NOMO-1 treated with dmso at 0.1 percent for 144 hours (cell line): ENCODE results near the gene DNAI4.
"Not testable (repeated sequence)": the region's sequence is repeated elsewhere in the genome, so short reads cannot be mapped to it uniquely, and the experiment has no call there.

ENCODE experiments used
- DNase-seq: peaks from one replicate; lab custom pipeline; 2025; ENCODE audit not compliant: unreplicated experiment; lab: John Stamatoyannopoulos, UW

The DNAI4 gene

GRCh38 chr1:66848193-66848592 lies 76.5 kb downstream of the DNAI4 start:
- DNase-seq = no peak

GRCh38 chr1:66840929-66841328 lies 83.7 kb downstream of the DNAI4 start:
- no peak for DNase-seq

- no peak for DNase-seq
These were observed 89.7 kb downstream of the DNAI4 start for GRCh38 chr1:66834926-66835325.

- no peak for DNase-seq
These were observed 91.5 kb downstream of the DNAI4 start for GRCh38 chr1:66833112-66833511.

GRCh38 chr1:66831529-66832239 lies 93.0 kb downstream of the DNAI4 start:
- DNase-seq = no peak

GRCh38 chr1:66824771-66825170 lies 99.9 kb downstream of the DNAI4 start:
- no peak for DNase-seq

GRCh38 chr1:66809736-66810326 lies 114.8 kb downstream of the DNAI4 start:
- DNase-seq = no peak

GRCh38 chr1:66809245-66809644 lies 115.4 kb downstream of the DNAI4 start:
- no peak for DNase-seq

GRCh38 chr1:66795839-66796238 lies 128.8 kb downstream of the DNAI4 start:
- not testable (repeated sequence) for DNase-seq

- DNase-seq = no peak
These were observed 132.7 kb downstream of the DNAI4 start for GRCh38 chr1:66791621-66792610.

GRCh38 chr1:66788231-66788939 lies 136.3 kb downstream of the DNAI4 start:
- no peak for DNase-seq

- no peak for DNase-seq
These were observed 137.0 kb downstream of the DNAI4 start for GRCh38 chr1:66787641-66788040.

GRCh38 chr1:66785800-66786199 lies 138.9 kb downstream of the DNAI4 start:
- DNase-seq = not testable (repeated sequence)

GRCh38 chr1:66779475-66780078 lies 145.1 kb downstream of the DNAI4 start:
- no peak for DNase-seq

- DNase-seq = no peak
These were observed 145.7 kb downstream of the DNAI4 start for GRCh38 chr1:66778969-66779368.

- DNase-seq = no peak
These were observed 146.4 kb downstream of the DNAI4 start for GRCh38 chr1:66778266-66778665.

GRCh38 chr1:66777831-66778230 lies 146.8 kb downstream of the DNAI4 start:
- DNase-seq = no peak

GRCh38 chr1:66775646-66776045 lies 149.0 kb downstream of the DNAI4 start:
- DNase-seq = no peak

GRCh38 chr1:66774438-66774837 lies 150.2 kb downstream of the DNAI4 start:
- no peak for DNase-seq

- no peak for DNase-seq
These were observed 151.4 kb downstream of the DNAI4 start for GRCh38 chr1:66773227-66773626.

- DNase-seq = no peak
These were observed 154.0 kb downstream of the DNAI4 start for GRCh38 chr1:66770694-66771093.
